HCEC 1CT (cell line): ENCODE results near the gene SAA1.
"Not testable (repeated sequence)": the region's sequence is repeated elsewhere in the genome, so short reads cannot be mapped to it uniquely, and the experiment has no call there.

Experiments
- DNase-seq: peaks from one replicate; pipeline ENCODE4 v3.0.0-alpha.2; 2017

The SAA1 gene

DNA sequence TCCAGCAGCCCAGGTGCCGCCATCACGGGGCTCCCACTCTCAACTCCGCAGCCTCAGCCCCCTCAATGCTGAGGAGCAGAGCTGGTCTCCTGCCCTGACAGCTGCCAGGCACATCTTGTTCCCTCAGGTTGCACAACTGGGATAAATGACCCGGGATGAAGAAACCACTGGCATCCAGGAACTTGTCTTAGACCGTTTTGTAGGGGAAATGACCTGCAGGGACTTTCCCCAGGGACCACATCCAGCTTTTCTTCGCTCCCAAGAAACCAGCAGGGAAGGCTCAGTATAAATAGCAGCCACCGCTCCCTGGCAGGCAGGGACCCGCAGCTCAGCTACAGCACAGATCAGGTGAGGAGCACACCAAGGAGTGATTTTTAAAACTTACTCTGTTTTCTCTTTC is at the start of gene SAA1:
TSS of gene SAA1 (plus strand) at position 316 of the 400 bp plus-strand sequence. CDS start 624 bp downstream, outside the sequence.
- peak; percentile 20 for DNase-seq

DNA sequence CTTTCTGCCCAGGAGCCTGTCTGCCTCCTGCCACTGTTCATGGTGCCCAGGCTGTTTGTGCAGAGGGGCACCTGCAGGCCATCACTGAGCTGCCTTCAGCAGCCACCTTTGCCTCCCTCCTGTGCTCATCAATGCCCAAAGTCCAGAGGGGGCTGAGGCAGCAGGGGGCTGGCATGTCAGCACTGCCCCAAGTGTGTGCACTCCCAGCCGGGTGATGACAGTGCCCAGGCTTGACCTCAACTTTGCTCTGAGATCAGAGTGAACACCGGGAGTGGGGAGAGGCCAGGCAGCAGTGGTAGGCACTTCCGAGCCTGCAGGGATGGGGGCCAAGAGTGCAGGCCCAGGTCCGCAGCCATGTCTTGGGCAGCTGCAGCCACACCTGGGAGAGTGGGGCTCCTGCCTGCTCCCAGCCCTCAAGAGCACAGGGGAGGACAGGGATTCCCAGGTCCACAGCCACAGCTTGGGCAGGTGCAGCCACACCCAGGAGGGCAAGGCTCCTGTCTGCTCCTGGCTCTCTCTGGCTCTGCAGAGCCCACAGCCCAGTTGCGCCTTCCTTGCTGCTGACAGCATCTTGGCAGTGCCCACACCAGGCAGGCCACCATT is 44.7 kb upstream of the SAA1 start:
- no peak for DNase-seq

DNA sequence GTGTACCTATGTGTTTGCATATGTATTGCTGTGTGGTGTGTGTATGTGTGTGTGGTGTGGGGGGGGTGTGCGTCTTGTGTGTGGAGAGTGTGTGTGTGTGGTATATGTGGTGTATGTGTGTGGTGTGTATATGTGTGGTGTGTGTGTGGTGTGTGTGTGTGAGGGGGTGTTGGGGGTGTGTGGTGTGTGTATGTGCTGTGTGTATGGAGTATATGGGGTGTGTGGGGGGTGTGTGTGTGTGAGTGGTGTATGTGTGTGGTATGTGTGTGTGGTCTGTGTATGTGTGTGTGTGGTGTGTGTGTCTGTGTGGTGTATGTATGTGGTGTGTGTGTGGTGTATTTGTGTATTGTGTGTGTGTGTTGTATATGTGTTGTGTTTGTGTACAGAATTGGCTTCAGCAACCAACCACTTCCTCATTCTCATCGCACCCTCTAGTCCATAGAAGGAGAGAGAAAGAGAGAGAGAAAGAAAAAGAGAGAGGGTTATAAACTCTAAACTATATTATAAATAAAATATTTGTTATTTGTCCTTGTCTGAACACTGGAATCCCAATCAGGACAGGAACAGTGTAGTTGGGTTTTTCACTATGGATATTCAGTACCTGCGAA is 43.1 kb upstream of the SAA1 start:
- DNase-seq = no peak

DNA sequence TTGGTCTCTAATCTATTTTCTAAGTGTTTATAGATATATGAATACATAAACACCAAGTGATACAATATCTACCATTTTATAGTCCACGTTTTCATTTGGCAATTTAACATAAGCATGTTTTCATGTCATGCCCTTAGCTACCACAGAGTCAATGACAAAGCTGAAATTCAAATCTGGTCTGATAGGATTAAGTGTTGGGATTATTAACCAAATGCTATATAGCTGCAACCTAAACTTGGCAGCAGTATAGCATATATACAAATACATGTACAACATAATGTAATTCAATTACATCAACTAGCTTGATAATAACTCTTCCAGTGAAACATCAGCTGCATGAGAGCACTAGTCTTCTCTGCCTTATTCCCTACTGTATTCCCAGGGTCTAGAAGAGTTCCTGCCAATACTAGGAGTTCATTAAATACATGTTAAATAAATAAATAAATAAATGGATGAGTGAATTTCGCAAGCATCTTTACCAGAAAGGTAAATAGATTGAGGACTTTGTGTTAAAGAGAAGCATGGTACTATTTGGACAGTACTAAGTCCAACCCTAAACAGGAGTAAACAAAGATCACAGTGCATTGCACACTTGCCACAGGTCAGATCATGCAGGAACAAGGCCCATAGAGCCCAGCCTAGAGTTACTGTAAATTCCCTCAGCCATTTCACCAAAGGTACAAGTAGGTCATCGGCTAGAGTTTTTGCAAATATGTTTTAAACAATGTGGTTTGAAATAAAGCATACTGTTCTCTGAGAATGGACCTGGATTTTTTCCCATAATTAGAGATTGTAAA is 42.3 kb upstream of the SAA1 start:
- no peak for DNase-seq

DNA sequence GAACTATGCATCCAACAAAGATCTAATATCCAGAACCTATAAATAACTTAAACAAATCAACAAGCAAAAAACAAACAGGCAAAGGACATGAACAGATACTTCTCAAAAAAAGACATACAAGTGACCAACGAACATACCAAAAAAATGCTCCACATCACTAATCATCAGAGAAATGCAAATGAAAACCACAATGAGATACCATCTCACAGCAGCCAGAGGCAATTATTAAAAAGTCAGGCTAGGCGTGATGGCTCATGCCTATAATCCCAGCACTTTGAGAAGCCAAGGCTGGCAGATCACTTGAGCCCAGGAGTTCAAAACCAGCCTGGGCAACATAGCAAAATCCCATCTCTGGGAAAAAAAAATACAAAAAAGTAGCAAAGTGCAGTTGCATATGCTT is 40.2 kb upstream of the SAA1 start:
- no peak for DNase-seq

DNA sequence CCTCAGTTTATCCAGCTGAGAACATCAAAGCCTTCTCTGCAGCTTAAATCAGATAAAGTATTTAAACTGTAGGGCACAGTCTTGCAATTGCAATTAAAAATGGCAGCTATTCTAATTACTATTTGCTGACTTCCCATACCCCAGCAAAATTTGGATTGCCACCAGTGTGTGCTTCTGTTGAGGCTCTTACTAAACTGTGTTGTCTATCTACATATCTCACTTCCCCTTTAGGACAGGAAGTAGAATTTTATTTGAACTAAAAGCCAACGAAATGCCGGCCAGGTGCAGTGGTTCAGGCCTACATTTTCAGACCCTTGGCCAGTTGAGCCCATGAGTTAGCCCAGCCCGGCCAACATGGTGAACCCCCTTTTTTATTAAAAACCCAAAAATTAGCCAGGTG is 36.6 kb upstream of the SAA1 start:
- no peak for DNase-seq

DNA sequence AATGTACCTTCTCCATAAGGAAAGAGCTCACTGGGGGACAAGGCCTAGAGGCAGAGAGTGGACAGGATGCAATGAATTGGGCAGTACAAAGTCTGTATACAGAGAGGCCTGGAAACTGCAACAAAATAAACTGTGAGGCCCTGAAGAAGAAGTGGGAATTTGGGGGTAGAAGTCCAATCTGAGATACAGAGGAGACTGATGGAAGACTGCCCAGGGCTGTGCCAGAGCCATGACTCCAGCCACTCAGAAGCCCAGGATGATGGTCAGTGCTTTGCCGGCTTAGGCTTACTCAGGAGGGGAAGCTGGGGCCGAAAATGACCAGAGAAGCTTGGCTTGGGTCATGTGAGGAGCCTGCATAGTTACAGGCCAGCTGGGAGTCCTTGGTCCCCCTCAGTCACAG is 35.2 kb upstream of the SAA1 start:
- no peak for DNase-seq

DNA sequence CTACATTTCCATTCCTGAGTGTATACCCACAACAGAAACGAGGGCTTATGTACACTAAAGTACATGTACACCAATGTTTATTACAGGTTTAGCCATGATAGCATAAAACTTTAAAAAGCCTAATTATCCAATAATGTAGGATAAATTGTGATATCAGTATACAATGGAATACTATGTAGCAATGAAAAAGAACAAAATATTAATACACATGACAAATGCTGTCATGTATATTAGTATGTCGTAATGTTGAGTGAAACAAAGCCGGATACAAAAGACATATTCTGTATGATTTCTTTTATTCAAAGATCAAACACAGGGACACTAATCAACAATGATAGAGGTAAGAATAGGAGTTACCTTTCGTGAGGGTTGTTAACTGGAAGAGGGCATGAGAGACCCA is 32.2 kb upstream of the SAA1 start:
- no peak for DNase-seq

DNA sequence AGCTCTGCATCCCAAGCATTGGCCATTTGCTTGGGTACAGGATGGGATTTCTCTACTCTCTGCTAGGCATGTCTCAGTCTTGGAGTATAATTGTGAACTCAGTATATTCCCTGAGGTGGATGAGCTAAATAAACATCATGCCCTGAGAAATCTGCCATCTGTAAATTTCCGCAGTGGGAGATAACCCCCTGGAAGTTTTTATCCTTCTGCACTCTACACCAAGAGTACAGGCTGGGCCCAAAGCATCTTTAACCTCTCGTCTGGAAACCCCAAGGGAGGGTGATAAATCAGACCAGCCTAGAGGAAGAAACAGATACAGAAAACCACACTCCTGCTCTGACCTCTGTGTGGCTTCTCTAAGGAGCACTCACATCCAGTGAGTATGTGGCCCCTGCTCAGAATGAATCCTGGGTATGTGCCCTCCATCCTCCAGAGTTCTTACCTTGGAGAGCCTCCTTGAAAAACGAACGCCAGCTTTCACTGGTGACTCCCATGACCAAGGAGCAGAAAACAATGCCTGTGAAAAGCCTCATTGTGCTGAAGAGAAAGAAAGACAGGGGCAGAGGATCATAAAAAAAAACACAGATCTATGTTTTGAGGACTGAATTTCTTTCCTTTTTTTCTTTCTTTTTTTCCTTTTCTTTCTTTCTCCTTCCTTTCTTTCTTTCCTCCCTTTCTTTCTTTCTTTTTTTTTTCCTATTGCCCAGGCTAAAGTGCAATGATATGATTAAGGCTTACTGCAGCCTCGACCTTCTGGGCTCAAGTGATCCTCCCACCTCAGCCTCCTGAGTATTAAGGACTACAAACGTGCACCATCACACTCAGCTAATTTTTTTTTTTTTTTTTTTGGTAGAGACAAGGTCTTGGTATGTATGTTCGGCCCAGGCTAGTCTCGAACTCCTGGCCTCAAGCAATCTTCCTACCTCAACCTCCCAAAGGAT is 30.4 kb upstream of the SAA1 start:
- DNase-seq = no peak

DNA sequence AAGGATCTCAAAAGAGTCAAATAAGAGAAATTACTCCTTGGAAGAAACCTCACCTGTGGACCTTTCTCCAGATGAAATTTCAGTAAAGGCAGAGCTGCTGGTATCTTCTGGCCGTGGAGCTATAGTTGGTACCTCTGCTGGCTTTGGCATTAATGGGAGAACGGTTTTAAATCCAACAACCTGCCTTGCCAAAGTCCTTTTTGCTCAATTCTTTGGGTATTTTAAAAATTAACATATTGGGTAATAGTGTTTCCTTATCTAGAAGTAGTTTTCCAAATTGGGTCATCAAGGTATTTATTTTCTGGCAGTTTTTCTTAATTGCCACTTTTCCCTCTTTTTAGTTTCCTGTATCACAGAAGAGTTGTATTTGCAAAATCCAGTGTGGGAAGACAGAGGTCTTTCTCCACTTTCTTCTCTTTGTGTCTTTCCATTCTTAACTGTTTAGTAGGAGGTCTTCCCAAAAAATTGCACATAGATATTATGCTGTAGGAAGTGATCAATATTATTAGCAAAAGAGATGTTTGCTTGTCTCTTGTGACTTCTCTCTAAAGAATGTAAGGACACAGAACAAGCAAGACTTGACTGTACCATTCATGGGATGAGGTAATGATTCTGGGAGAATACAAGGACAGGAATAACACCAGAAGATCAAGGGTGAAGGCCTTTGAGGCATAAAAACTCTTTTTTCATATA is 29.3 kb upstream of the SAA1 start, which contains the start of gene SAA4:
TSS of gene SAA4 (minus strand) at position 139 of the 693 bp plus-strand sequence. CDS start 876 bp downstream, outside the sequence.
- no peak for DNase-seq

DNA sequence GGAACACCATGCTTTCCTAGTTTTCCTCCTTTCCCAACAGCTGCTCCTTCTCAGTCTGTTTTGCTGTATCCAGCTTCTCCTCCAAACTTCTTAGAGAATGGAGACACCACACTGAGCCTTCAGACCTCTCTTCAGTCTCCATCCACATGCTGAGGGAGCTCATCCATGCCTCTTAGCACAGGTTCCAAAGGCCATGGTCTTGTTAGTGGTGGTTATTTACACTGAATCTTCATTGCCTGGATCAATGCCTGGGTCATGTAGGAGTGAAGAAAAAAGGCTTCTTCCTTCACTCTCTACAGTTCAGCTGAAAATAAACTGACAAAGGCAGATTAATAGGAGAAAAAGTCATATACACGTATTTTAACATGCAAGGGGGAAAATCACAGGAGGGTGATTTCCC is 26.4 kb upstream of the SAA1 start:
- DNase-seq = no peak

DNA sequence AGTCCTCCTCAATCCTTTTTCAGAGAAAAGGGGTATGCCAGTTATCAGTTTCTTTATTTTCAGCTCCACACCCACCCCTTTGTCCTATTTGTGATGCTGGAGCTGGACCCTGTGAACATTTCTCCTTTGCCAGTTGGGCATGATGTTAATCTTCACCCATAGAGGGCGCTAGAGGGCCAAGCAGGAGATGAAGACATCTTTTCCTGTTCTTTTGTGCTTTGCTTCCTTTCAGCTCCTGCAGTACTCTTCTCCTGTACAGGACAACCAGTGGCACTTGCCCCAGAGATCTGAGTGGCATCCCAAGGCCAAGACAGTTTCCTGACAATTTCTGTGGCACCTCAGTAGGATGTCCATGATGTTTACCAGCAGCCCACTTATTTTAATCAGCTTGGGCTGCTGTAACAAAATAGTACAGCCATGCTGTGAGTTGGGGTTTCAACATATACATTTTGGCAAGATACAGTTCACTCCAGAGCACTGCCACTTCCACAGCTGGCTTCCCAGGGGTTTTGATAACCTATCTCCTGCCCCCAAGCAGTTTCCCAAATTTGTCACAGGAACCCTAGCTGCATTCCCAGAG is 22.2 kb upstream of the SAA1 start:
- DNase-seq = peak; percentile 64

DNA sequence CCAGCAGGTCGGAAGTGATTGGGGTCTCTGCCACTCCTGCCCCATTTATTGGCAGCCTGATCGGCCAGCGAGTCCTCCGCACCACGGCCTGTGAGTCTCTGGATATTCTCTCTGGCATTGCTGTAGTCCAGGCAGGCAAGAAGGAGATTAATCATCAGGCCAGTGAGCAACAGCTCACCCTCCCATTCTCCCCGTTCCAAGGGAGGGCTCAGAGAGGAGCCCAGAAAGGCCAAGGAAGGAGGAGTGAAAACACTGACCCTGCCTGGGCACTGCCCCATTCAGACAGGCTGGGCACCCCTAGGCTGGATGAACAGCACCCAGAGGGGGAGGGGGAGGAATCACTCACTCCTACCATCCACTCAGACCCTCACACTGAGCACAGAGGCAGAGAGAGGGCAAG is 20.7 kb upstream of the SAA1 start:
- DNase-seq = peak; percentile 27

DNA sequence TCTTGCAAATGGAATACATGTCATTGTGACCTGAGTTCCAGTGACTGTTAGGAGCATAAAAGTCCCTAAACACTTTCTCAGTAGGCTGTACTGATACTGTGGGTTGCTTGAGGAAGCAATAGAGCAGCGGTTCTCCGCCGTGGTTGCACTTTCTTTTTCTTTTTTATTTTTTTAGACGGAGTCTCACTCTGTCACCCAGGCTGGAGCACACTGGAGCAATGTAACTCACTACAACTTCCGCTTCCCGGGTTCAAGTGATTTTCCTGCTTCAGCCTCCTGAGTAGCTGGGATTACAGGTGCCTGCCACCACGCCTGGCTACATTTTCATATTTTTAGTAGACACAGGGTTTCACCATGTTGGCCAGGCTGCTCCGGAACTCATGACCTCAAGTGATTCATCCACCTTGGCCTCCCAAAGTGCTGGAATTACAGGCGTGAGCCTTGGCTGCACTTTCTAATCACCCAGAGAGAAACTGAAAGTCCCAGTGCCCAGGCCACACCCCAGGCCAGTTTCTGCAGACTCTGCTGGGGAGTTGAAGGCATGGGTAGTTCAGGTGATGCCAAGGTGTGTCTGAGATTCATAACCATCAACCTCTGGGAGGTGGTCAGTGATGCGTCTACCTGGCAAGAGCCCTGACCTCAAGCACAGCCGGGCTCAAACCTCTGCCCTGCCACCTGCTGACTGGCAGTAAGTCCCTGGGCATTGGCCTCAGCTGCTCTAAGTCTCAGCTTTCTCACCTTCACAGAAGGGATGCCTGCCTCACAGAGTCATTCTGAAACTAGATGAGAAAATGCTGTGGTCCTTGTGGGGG is 19.5 kb upstream of the SAA1 start:
- not testable (repeated sequence) for DNase-seq

DNA sequence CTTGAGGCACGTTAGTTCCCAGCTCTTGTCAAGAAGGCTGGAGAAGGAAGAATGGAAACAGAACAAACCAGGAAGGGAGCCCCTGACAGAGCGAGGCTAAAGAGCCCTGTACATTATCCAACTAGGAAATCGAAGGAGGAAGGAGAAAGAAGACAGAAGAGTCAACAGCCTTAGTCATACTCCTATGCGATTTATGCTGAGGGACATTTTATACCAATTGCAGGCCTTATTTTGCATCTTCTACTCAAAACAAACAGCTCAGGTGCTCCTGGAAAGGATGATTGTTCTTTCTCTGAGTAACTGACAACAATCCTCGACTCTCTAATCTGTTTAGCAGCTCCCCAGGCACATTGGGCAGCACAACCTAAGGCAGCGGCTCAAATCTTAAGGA is 18.9 kb upstream of the SAA1 start:
- DNase-seq = not testable (repeated sequence)

DNA sequence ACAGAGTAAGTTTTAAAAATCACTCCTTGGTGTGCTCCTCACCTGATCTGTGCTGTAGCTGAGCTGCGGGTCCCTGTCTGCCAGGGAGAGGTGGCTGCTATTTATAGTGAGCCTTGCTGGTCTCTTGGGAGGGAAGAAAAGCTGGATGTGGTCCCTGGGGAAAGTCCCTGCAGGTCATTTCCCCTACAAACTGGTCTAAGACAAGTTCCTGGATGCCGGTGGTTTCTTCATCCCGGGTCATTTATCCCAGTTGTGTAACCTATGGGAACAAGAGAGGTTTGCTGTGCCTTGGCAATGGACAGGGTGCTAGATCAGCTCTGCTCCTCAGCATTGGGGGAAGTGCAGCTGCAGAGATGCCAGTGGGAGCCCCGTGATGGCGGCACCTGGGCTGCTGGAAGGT is 17.5 kb upstream of the SAA1 start, which contains the start of gene SAA2:
TSS of gene SAA2 (minus strand) at position 108 of the 400 bp plus-strand sequence. CDS start 657 bp downstream, outside the sequence.
- DNase-seq = no peak

DNA sequence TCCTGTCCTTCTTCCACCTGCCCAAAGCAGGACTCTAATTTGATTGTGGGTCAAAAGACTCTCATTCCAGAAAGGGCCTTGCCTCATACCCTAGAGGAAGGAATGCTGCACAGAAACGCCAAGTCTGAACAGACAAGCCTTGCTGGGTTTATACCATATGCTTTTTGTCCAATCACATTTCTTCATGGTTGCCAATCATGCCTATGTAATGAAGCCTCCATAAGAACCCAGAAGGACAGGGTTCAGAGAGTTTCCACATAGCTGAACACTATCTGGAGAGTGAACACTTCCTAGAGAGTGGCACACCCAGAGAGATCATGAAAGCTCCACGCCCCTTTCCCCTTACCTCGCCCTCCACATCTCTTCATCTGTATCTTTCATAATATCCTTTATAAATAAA is 12.8 kb upstream of the SAA1 start:
- DNase-seq = peak; percentile 6

DNA sequence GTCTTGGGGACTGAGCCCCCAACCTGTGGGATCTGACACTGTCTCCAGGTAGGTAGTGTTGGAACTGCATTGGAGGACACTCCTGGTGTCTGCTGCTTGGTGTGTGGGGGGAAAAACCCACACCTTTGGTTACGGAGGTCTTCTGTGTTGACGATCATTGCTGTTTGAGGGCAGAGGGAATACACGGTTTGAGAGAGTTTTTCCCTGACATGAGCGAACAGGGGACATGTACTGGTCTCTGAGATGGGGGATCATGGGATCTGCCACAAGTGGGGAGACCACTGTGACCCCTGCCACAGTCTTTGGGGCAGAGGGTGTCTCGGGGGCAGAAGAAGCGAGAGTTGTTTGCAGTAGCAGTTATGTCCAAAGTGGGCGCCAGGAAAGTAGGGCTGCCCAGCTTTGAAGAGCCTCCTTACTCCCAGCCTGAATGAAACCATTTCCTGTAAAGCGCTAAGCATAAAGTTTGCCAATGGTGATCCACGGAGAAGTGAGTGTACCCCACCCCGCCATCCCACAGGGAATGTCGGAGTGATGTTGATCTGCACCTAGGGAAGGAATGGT is 12.2 kb upstream of the SAA1 start:
- DNase-seq = no peak

DNA sequence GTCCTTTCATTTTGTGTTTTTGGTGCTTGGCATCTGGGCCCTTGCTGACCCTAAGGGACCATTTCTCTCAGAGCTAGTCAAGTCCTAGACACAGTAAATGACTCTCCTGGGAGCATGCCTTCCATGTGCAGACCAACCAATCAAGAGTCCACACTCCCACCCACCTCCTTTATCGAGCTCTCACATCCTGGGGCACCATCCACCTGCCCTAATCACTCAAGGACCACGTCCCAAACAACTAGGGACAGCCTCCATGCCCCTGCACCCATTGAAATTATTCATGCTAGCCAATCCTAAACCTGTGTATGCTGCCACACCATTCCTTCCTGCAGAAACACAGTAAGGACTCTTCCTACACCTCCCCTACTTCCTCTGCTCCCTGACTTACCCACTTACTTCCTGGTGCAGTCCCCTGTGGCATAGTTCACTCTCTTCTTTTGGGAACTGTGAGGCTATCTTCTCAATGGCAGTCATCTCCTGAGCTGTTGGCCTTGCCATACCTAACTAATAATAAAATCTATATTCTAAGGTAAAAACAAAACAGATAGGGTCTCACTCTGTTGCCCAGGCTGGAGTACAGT is 11.2 kb upstream of the SAA1 start:
- DNase-seq = no peak

DNA sequence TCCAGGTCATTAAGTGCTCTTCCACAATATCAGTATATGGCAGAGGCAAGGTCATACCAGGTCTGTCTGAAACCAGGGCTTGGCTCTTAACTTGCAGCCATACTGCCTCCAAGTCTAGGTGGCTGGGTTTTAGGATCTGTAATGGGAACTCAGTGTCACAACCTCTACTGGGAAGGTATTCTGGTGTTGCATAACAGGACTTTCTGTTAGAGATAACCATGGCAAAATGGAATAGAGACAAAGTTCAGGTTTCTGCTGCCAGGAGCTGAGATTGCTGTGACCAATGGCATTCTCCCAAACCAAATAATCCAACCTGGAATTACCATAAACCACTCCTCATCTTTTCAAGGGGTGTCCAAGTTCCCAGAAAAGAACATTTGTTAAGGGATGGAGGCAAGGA is 6.8 kb upstream of the SAA1 start:
- DNase-seq = no peak
